ENCODE results near the gene DPH7. TPM values are rescaled to one million over a fixed set of nuclear protein-coding genes. Genes with fewer than 3 reads are reported as not detected.
A peak's percentile ranks its signal among the peaks of the same experiment; 100 is the strongest.
"Not testable (repeated sequence)": the region's sequence is repeated elsewhere in the genome, so short reads cannot be mapped to it uniquely, and the experiment has no call there.

Gene DPH7
- total RNA-seq, 1 donor: 20.3 TPM

DNA sequence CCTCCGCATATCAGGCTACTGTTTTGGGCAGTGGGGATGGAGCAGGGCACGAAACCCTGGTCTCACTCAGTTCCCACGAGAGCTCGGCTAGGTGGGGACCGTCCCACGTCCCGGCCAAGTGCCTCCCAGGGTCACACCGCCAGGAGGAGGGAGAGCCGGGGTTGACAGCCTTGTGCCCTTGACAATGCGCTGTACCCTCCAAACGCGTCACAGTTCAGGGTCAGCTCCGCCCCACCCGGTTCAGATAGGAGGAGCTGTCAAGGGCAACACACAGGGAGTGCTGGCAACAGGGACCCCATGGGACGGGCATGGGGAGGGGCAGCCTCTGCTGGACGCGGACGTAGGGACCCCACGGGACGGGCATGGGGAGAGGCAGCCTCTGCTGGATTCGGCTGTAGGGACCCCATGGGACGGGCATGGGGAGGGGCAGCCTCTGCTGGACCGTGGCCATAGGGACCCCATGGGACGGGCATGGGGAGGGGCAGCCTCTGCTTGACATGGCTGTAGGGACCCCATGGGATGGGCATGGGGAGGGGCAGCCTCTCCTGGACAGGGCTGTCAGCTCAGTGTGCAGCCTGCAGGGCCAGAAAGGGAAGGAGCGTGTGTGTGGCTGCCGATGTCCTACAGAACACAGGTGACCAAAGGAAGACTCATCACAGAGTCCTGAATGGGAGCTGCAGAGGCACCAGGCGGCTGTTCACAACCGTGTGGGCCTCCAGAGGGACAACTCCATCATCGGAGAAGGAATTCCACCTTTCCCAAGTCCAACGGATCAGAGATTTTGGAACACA lies 57.9 kb downstream of the DPH7 start:
- Histone ChIP-seq H3K79me2 (ENCODE audit: insufficient read depth, low read length) (no peaks in the 10 kb centered on the region), H3K4me3 (ENCODE audit: insufficient read depth, low read length) (no peak overlapping the region), H3K27ac (ENCODE audit: low read depth, low read length) (no peak overlapping the region), H3K4me2 (ENCODE audit: insufficient read depth, low read length) (no peak overlapping the region), H4K20me1 (ENCODE audit: insufficient read depth, low read length) (no peaks in the 10 kb centered on the region), H2AFZ (ENCODE audit: low read length) (no peak overlapping the region), H3K9me3 (ENCODE audit: low read depth, low read length) (no peaks in the 10 kb centered on the region), H3K27me3 (ENCODE audit: insufficient read depth, low read length) (no peaks in the 10 kb centered on the region), H3K4me1 (ENCODE audit: insufficient read depth, low read length) (no peaks in the 10 kb centered on the region), H3K36me3 (ENCODE audit: insufficient read depth, low read length) (no peaks in the 10 kb centered on the region)
- no peak for TF ChIP-seq CTCF (IDR thresholded peaks at IDR 0.05; ENCODE audit: extremely low read depth, low read depth, low read length)
- DNase-seq (ENCODE audit: insufficient read length, low spot score, missing footprints): peak; percentile 69

DNA sequence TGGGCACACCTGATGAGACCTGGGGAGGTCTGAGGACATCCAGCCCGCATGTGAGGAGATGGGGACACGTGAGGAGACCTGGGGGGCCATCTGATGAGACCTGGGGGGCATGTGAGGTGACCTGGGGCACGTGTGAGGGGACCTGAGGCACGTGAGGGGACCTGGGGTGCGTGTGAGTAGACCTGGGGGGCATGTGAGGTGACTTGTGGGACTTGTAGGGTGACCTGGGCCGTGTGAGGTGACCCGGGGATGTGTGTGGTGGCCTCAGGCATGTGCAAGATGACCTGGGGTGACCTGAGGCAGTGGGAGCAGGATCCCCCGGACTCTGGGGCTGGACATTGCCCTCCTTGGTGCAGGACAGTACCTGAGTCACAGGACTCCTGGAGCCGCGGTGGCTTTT lies 59.2 kb downstream of the DPH7 start:
- Histone ChIP-seq H3K4me2 (ENCODE audit: insufficient read depth, low read length) (no peak overlapping the region), H3K9me3 (ENCODE audit: low read depth, low read length) (no peaks in the 10 kb centered on the region), H3K4me3 (ENCODE audit: insufficient read depth, low read length) (no peak overlapping the region), H3K27me3 (ENCODE audit: insufficient read depth, low read length) (no peaks in the 10 kb centered on the region), H2AFZ (ENCODE audit: low read length) (no peak overlapping the region), H4K20me1 (ENCODE audit: insufficient read depth, low read length) (no peaks in the 10 kb centered on the region), H3K79me2 (ENCODE audit: insufficient read depth, low read length) (no peaks in the 10 kb centered on the region), H3K36me3 (ENCODE audit: insufficient read depth, low read length) (no peaks in the 10 kb centered on the region), H3K4me1 (ENCODE audit: insufficient read depth, low read length) (no peaks in the 10 kb centered on the region), H3K27ac (ENCODE audit: low read depth, low read length) (no peak overlapping the region)
- DNase-seq (ENCODE audit: insufficient read length, low spot score, missing footprints): peak; percentile 87
- TF ChIP-seq CTCF (IDR thresholded peaks at IDR 0.05; ENCODE audit: extremely low read depth, low read depth, low read length): no peak

DNA sequence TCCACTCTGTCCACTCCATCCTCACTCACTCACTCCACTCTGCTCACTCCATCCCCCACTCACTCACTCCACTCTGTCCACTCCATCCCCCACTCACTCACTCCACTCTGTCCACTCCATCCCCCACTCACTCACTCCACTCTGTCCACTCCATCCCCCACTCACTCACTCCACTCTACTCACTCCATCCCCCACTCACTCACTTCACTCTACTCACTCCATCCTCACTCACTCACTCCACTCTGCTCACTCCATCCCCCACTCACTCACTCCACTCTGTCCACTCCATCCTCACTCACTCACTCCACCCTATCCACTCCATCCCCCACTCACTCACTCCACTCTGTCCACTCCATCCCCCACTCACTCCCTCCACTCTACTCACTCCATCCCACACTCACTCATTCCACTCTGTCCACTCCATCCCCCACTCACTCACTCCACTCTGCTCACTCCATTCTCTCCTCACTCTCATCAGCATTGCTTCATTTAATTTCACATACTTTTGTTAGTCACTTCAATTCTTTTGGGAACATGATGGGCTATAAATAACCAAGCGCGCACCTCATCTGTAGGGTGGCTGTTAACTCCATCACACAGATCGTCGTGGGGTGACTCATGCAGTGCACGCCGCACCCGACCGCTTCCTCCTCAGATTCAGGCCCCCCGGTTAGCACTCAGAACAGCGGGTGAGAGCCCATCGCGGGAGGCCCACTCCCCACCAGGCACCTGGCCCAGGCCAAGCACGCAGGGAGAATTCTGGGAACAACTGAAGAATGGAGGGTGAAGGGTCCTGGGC lies 59.9 kb downstream of the DPH7 start:
- H3K4me3 ChIP-seq (ENCODE audit: insufficient read depth, low read length); H4K20me1 ChIP-seq (ENCODE audit: insufficient read depth, low read length); H3K27ac ChIP-seq (ENCODE audit: low read depth, low read length); H3K4me2 ChIP-seq (ENCODE audit: insufficient read depth, low read length); H3K79me2 ChIP-seq (ENCODE audit: insufficient read depth, low read length); H3K36me3 ChIP-seq (ENCODE audit: insufficient read depth, low read length); H3K9me3 ChIP-seq (ENCODE audit: low read depth, low read length); H2AFZ ChIP-seq (ENCODE audit: low read length); H3K27me3 ChIP-seq (ENCODE audit: insufficient read depth, low read length); H3K4me1 ChIP-seq (ENCODE audit: insufficient read depth, low read length): not testable (repeated sequence)
- DNase-seq (ENCODE audit: insufficient read length, low spot score, missing footprints): peak; percentile 96

GRCh38 chr9:137516144-137516917 lies 62.4 kb downstream of the DPH7 start:
- Histone ChIP-seq H3K4me1 (ENCODE audit: insufficient read depth, low read length) (no peaks in the 10 kb centered on the region), H3K4me2 (ENCODE audit: insufficient read depth, low read length) (no peak overlapping the region), H3K27ac (ENCODE audit: low read depth, low read length) (no peak overlapping the region), H3K36me3 (ENCODE audit: insufficient read depth, low read length) (no peaks in the 10 kb centered on the region), H2AFZ (ENCODE audit: low read length) (no peak overlapping the region), H3K9me3 (ENCODE audit: low read depth, low read length) (no peaks in the 10 kb centered on the region), H3K27me3 (ENCODE audit: insufficient read depth, low read length) (no peaks in the 10 kb centered on the region), H3K79me2 (ENCODE audit: insufficient read depth, low read length) (no peaks in the 10 kb centered on the region), H4K20me1 (ENCODE audit: insufficient read depth, low read length) (no peaks in the 10 kb centered on the region), H3K4me3 (ENCODE audit: insufficient read depth, low read length) (no peak overlapping the region)
- DNase-seq (ENCODE audit: insufficient read length, low spot score, missing footprints): peak; percentile 74
- no peak for TF ChIP-seq CTCF (IDR thresholded peaks at IDR 0.05; ENCODE audit: extremely low read depth, low read depth, low read length)
